HG02973 (cell line): ENCODE results near the gene CNGA4.
A peak's percentile ranks its signal among the peaks of the same experiment; 100 is the strongest.

ENCODE experiments used
- ATAC-seq: cut with Tn5 transposase; IDR thresholded peaks from one replicate; pipeline ENCODE4 v1.9.1; 2021; ENCODE audit warnings: moderate library complexity; ENCODE audit not compliant: unreplicated experiment

Gene CNGA4, protein sequence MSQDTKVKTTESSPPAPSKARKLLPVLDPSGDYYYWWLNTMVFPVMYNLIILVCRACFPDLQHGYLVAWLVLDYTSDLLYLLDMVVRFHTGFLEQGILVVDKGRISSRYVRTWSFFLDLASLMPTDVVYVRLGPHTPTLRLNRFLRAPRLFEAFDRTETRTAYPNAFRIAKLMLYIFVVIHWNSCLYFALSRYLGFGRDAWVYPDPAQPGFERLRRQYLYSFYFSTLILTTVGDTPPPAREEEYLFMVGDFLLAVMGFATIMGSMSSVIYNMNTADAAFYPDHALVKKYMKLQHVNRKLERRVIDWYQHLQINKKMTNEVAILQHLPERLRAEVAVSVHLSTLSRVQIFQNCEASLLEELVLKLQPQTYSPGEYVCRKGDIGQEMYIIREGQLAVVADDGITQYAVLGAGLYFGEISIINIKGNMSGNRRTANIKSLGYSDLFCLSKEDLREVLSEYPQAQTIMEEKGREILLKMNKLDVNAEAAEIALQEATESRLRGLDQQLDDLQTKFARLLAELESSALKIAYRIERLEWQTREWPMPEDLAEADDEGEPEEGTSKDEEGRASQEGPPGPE

DNA sequence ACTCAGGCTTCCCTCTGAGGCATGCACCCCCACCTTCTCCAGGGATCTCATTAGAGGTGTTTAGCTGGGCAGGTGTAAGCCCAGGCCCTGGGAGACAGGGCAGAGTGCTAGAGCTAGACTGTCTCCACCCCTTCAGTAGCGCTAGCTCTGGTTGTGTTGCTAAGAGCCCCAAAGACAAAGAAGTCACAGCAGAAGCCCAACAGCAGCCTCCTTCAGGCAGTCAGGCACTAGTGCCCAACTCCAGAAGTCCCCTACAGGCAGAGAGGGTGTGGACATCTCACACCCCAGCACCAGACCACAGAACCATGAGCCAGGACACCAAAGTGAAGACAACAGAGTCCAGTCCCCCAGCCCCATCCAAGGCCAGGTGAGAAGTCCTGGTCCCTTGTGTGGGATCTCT, at the start of gene CNGA4:
Gene CNGA4, plus strand, starts transcription at position 188 of the 400 bp plus-strand sequence. Its CDS starts 118 bp downstream, at position 306.
- no peak for ATAC-seq

- ATAC-seq = no peak
Observed at GRCh38 chr11:6191742-6192141, 47.1 kb upstream of the CNGA4 start.

DNA sequence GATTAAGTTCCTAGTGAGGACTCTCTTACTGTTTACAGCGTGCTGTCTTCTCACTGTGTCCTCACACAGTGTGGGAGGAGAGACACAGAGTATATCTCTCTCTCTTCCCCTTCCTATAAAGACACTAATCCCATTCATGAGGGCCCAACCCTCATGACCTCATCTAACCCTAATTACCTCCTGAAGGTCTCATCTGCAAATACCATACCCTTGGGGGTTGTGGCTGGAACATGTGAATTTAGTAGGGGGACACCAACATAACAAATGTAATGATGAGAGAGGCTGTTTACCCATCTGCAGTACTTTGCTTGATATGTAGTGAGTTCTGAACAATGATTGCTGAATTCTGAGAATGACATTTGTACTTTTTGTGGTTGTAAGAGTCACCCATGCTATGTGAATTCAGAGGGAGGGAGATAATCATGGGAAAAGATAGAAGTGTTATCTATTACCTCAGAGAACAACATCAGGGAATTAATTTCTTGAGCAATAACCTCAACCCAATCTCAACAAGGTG, 44.8 kb upstream of the CNGA4 start:
- no peak for ATAC-seq

GRCh38 chr11:6196396-6196795, 42.5 kb upstream of the CNGA4 start:
- no peak for ATAC-seq

DNA sequence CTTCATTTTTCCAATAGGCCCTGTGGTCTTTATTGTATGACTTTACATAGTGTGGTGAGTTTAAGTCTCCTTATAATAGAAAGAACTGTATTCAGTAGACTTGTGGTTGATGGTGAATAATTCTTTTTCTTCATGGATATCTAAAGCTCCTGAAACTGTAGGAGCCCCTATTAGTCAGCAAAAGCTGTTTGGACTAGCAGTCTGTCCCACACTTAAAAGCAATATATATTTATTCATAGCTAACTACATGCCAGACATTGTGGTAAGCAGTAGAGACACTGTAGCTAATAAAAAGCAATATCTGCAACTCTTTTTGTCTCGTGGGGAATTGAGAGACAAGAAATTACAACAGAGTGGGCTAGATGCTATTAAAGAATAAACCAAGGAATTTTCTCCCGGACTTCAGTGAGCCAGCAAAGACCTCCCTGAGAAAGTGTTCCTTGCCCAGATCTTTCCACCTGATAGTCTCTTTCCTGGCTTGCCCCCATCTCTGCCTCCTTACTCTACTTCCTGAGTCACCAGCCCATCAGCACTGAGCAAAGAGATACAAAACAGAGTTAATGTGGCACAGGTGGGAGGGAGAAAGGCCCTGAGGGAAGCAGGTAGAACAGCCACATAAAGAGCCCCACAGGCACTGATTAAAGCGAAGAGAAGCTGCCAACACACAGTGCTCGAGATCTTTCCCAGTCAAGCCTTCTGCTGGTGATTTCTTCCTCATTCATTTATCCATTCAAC, 41.3 kb upstream of the CNGA4 start:
- no peak for ATAC-seq

GRCh38 chr11:6199174-6199810, 39.6 kb upstream of the CNGA4 start, which contains the start of gene OR52W1:
TSS of gene OR52W1 (plus strand) at chr11:6199224. CDS start at chr11:6199224, 0 bp downstream.
- no peak for ATAC-seq

- ATAC-seq = no peak
Observed at GRCh38 chr11:6200975-6201374, 37.9 kb upstream of the CNGA4 start.

- no peak for ATAC-seq
Observed at GRCh38 chr11:6201481-6201880, 37.4 kb upstream of the CNGA4 start.

DNA sequence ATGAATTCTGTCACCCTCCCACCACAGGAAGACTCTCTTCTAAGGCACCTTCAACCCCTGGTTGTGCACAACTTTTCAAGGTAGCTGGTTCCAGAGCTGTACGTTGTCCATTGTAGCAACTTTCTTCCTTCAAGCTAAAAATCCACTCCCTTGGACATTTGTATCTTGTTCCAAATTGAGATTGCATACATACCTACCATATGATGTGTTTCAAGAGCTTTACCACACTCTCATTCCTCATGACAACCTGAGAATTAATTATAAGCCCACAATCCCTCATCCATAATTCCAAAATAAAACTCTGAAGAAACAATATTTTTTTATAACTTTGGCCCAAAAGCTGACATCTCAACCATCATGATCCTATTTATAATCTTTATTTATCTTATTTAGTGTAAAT, 36.8 kb upstream of the CNGA4 start:
- no peak for ATAC-seq

DNA sequence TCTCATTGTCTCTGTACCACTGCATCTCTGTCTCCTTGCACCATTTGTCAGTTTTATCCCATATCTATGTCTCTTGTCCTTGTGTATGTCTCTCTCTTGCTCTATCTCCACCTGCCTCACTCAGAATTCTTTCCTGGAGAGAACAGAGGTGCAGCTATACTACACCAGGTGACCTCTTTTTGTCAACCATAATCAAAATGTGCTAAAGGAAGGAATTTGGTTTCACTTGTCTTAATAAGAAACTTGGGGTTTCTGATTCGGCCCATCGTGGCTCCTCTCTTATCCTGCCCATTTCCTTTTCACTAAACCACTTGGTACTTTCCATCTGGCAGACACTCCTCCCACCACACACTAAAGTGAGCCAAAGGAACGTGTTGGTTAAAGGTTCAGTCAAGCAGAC, 35.6 kb upstream of the CNGA4 start:
- ATAC-seq = peak; percentile 61

DNA sequence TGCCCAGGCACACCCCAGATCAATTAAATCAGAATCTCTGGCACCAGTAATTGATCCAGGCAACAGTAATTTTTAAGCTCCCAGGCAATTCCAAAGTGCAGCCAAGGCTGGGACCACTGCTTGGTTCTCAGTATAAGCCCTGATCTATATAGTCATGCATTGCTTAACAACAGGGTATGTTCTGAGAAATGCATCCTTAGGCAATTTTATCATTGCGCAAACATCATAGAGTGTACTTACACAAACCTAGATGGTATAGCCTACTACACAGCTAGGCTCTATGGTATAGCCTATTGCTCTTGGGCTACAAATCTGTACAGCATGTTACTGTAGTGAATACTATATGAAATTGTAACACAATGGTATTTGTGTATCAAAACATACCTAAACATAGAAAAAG, 34.2 kb upstream of the CNGA4 start:
- no peak for ATAC-seq

DNA sequence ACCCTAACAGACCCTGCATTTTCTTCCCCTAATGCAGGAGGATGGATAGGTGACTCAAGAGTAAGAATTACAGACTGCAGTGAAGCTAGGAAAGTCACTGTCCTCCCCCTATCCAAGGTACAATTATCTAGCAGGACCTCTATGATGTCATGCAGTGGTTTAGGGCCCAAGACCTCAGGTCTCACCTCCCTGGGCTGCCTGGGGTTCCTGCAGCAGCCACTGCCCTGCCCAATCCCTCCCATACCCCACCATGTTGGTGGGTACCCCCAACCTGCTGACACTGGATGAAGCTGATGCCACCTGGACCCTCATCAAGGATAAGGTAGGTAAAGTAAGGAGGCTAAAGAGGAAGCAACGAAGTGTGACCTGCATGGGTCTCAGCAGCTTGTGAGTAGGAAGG, 33.5 kb upstream of the CNGA4 start, which contains the start of gene C11orf42:
Gene C11orf42, plus strand, starts transcription at position 192 of the 400 bp plus-strand sequence. Its CDS starts 59 bp downstream, at position 251.
- ATAC-seq = no peak

DNA sequence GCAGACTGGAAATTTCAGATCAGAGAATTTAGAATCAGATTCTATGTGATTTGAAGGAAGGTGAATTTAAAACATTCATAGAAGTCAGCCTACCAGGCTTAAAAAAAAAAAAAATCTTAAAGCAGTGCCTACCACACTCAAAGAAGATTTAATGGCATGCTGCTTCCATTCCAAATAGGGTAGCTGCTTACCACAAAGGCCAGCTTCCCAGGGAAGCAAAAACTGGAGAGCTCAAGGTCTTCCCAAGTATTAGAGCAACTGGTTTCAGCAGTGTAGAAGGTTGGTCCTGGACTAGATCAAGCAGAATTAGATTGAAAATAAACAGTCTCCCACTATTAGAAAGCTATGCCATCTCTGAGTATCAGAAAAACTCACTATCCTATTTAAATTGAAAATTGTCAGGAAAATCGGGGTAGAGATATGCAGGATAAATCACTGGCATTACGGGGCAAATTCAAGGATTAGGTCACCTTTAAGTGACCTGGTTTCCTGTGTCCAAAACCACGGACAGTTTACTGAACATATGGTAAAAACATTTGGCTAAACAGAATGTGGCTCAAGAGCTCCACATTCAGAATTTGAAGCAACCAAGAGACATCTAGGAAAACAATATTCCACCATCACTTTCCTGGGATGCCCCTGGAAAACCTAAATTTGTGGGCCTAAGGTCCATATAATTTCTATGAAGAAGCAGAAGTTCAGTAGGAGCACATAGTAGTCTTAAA, 32.3 kb upstream of the CNGA4 start:
- ATAC-seq = no peak

GRCh38 chr11:6209801-6210200, 29.1 kb upstream of the CNGA4 start:
- ATAC-seq = no peak

DNA sequence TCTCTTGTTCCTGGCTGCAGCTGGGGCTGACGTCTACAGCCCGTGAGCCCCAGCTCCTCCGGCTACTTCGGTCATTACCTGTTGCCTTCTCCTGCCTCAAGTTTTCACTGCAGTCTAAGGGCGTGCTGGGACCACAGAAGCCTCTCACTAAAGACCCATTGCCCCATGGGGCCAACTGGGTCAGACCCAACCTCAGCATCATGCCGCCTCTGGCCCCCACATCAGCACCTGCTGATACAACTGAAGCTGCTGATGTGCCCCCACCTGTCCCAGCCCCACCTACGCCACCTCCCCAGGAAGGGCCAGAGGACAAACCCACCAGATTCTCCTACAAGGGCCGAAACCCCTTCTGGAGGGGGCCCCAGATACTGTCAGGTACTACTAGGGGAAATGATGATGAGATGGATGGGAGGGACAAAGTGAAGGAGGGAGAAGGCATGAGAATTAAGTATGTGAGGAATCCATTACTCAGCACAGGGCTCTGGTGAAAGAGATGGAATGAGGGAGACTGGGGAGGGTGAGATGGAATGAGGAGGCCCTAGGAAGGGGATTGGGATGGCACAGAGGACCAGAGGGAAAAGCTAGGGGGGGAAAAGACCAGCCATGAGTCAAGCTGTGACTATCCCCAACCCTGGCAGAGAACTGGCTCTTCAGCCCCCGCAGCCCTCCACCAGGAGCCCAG, 28.5 kb upstream of the CNGA4 start:
- ATAC-seq = no peak

DNA sequence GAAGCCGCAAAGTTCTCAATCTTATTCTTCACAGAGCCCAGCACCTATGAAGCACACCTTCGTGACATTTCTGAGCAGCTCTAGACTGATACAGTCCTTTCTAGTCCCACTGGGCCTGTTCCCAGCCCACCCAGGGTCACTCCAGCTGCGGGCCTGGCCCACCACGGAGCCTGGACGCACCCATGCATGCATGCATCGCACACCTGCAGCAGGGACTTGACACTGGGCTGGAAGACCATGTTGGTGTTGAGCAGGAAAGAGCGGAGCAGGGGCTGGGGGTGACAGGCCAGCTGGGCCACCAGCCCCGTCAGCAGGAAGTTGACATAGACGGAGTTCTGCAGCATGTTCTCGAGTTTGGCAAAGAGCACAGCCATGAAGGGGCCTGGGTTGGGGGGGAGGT, 24.4 kb upstream of the CNGA4 start:
- ATAC-seq = no peak

GRCh38 chr11:6216501-6216900, 22.4 kb upstream of the CNGA4 start:
- ATAC-seq = no peak

GRCh38 chr11:6217722-6218121, 21.2 kb upstream of the CNGA4 start:
- ATAC-seq = no peak

- no peak for ATAC-seq
Observed at GRCh38 chr11:6219359-6219758, 19.5 kb upstream of the CNGA4 start.

DNA sequence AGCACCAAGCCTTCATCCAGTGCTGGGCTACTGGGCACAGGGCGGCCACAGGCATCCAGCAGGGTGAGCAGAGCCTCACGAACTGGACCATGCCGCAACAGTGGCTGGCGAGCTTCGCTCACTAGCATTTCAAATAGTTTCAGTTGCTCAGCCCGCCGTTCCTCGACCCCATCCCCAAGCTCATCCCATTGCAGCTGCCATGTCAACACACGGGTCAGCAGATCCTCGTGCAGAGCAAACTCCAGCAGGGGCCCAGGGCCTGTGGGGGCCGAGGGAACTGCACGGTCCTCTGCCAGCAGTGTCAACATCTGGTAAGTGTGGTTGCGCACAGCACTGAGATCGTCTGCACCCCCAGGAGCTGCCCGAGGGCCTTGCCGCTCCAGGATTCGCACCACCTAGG, 15.0 kb upstream of the CNGA4 start:
- ATAC-seq = no peak
